HG03565 (cell line): ENCODE results near the gene CBFB.
A peak's percentile ranks its signal among the peaks of the same experiment; 100 is the strongest.

Source experiments
- ATAC-seq: cut with Tn5 transposase; IDR thresholded peaks from one replicate; pipeline ENCODE4 v1.9.1; 2021; ENCODE audit warnings: mild to moderate bottlenecking, moderate library complexity; ENCODE audit not compliant: unreplicated experiment

Gene CBFB

GRCh38 chr16:67016143-67016542, 12.8 kb upstream of the CBFB start:
- ATAC-seq = no peak

- ATAC-seq = no peak
These were observed 12.1 kb upstream of the CBFB start for GRCh38 chr16:67016681-67017420.

DNA sequence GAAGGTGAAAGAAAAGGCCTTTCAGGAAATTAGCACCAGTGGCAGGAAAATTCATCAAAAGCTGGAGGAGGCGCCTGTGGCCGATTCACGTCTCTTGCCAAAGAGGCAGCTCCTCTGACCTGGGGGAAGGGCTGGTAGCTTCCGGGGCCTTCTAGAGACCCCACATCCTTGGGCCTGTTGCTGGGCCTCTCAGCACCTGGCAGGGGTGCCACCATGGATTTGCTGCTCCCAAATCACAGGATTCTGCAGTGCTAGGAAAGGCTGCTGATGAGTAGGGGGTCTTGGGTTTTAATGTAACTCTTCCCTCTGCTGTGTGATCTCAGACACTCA, 11.6 kb upstream of the CBFB start:
- no peak for ATAC-seq

DNA sequence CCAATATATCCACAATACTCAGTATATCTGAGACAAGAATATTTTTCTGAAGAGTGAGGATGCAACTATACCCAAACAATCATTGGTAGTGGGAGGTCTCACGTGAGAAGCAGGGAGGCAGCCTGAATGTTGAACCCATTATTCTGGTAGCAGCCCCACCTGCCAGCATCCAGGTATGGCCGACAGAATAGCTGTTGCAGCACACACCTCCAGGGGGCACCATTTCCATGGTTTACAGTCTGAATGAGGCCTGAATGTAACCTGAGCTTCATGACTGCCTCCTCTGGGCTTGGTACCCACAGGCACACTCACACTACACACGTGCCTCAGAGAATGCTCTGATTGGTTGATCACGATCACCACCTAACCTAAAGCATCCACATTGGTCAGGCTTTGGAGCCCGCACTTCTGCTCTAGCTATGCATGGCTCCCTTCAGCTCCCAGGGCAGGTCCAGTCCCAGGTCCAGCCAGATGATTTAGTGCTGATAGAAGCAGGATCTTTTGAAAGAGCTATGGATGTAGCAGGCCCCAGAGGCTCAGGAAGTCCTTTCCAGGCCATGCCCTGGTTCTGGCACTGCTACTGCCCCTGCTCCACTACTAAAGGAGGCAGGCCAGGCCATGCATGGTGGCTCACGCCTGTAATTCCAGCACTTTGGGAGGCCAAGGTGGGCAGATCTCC, 11.0 kb upstream of the CBFB start:
- peak; percentile 85 for ATAC-seq

- ATAC-seq = no peak
These were observed 9.8 kb upstream of the CBFB start for GRCh38 chr16:67019171-67019570.

DNA sequence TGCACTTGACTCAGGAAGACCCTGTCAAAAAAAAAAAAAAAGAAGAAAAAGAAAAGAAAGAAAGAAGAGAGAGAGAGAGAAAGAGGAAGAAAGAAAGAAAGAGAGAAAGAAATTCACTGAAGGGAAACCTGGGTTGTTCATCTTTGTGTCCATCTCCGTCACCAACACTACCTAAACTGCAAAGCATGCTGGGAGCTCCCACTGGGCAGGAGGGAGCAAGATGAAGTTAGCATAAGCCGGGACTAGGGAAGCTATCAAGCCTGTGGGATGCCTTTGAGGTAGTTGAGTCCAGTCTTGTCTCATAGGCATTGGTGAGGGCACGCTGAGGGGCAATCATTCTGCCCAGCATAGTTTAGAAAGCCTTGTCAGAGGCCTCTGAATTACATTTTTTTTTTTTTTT, 7.6 kb upstream of the CBFB start:
- no peak for ATAC-seq

DNA sequence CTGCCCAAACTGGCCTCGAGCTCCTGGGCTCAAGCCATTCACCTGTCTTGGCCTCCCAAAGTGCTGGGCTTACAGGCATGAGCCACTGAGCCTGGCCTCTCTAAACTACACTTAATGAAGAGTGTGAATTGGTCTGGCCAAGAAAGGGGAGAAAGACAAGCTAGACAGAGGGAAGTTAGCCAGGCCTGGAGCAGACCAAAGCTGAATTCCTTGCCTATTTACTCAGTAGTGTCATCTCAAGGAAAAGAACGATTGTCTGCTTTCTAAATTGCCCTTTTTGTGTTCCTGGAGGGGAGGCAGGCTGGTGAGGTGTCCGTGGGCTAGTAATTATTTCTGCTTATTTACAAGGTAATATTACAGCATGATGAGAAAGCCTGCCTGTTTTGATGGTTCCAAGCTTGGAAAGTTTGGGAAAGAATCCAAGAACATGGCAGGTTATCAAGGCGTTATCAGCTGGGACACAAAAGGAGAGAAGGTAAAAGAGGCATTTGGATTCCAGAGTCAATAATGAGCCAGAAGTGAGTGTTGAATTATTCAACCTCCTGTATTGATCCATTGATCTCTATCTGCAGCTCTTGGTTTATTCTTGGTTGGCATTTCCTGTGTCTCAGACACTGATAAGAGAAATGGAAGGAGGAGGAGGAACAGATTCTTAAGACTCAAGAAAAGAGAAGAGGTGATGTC, 6.3 kb upstream of the CBFB start:
- no peak for ATAC-seq

DNA sequence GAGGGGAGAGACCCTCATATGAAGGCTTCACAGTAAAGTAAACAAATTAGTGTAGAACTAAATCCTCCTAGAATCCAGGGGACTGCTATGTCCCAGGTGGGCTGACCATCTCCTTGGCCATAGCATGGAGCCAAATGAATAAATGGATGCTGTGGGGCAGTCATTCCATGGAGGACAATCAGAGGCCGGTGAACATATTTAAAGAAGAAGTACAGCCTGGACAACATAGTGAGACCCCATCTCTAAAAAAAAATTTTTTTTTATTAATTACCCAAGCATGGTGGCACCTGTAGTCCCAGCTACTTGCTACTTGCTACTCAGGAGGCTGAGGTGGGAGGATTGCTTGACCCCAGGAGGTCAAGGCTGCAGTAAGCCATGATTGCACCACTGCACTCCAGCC, 5.3 kb upstream of the CBFB start:
- no peak for ATAC-seq

DNA sequence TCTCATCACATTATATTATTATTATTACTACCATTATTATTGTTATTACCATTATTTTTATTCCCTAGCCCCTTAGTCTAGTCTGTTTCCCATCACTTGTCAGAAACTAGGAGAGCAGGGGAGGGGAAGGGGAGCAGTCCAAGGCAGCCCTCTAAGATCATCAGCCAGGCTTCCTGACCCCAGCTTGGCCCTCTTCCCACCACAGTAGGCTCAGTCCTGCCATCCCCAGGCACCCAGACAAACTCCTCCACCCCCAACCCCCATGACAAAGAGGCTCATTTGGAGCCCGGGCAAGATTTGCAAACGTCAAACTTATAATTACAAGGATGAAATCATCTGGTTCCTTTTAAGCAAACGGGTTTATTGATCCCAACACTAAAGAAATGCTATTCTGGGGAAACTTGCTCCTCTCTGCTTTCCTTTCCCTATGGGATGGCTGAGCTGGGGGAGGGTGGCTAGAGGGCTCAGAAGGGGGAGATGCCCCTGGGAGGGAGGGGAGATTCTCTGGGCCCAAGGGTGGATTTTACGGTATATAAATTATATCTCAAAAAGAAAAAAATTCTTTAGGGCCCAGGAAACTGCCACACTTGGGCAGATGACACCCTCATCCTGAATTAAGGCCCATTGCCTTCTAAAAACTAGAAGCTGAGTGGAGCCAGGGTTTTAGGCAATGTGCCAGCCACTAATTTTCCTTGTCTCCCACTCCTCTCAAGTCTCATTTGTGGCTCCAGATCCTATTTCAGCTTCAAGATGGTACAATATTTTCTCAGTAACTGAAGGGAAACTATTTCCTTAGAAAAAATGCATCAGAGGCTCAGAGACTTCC, 4.4 kb upstream of the CBFB start:
- no peak for ATAC-seq

- ATAC-seq = no peak
These were observed 3.8 kb upstream of the CBFB start for GRCh38 chr16:67025210-67025550.

DNA sequence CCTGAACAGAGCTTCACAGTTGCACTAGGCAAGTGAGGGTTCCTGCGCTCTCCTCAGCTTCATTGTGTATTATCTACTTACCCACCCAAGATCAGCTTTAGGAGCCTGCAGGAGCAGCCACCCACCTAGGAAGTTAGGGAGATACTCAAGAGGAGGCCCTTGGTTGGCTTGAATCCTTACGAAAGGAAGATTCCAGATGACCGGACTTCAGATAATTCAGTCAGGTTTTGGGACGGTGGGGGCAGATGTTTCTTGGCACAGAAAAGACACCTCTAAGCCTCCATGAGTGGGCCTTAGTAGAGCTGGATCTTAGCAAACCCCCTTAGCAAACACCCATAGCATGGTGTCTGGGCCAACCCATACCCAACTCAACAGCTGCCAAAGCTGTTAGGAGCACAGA, 2.4 kb upstream of the CBFB start:
- ATAC-seq = no peak

- no peak for ATAC-seq
These were observed 1.9 kb upstream of the CBFB start for GRCh38 chr16:67027046-67027445.

DNA sequence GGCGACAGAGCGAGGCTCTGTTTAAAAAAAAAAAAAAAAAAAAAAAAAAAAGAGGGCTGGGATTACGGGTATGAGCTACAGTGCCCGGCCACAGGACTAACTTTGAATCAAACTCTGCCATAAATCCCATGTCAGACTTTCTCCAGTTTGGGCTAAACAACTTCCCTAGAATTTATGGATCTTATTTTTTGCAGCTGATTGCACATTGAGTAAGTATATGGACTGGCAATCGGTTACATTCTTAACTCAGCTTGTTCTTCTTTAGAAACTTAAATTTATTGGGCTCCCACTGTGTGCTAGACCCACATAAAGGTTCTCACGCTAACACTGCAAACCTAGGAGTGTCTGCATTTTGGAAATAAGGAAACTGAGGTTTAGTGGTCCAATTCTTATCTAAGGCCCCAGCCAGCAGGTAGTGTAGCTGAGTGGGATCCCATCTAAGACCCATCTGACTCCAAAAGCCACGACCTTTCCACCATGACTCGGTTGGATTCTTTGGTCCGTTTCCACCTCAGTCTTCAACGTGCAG, 718 bp upstream of the CBFB start:
- ATAC-seq = no peak

GRCh38 chr16:67029254-67030096, 526 bp downstream of the CBFB start:
- ATAC-seq = peak; percentile 34

GRCh38 chr16:67030221-67030962, 1.4 kb downstream of the CBFB start:
- ATAC-seq = no peak

GRCh38 chr16:67034487-67034886, 5.5 kb downstream of the CBFB start:
- no peak for ATAC-seq

- no peak for ATAC-seq
These were observed 6.4 kb downstream of the CBFB start for GRCh38 chr16:67035364-67035763.

DNA sequence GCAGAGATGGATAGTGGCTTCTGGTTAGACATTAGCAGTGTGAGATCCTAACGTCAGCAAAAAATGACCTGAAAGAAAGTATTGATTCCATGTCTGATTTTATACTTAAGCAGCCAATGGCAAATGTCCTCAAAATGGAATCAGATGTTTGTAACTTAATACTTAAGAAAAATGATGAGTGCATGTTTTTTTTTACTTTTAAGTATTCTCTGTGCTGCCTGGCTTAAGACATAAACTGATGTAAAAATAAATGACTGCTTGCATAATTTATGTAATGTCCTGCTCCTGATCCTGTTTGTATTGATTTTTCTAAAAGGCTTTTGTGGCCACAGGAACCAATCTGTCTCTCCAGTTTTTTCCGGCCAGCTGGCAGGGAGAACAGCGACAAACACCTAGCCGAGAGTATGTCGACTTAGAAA, 7.4 kb downstream of the CBFB start:
- ATAC-seq = no peak

- ATAC-seq = no peak
These were observed 10.5 kb downstream of the CBFB start for GRCh38 chr16:67039260-67040020.
